GM21786 (cell line): ENCODE measurements around the gene SGPL1.

Source experiments
- ATAC-seq: cut with Tn5 transposase; IDR thresholded peaks from one replicate; pipeline ENCODE4 v1.9.1; 2021; ENCODE audit not compliant: unreplicated experiment

SGPL1 gene

GRCh38 chr10:70903262-70903921, 87.6 kb downstream of the SGPL1 start:
- ATAC-seq: no peak

GRCh38 chr10:70905071-70906021, 89.6 kb downstream of the SGPL1 start:
- no peak for ATAC-seq

DNA sequence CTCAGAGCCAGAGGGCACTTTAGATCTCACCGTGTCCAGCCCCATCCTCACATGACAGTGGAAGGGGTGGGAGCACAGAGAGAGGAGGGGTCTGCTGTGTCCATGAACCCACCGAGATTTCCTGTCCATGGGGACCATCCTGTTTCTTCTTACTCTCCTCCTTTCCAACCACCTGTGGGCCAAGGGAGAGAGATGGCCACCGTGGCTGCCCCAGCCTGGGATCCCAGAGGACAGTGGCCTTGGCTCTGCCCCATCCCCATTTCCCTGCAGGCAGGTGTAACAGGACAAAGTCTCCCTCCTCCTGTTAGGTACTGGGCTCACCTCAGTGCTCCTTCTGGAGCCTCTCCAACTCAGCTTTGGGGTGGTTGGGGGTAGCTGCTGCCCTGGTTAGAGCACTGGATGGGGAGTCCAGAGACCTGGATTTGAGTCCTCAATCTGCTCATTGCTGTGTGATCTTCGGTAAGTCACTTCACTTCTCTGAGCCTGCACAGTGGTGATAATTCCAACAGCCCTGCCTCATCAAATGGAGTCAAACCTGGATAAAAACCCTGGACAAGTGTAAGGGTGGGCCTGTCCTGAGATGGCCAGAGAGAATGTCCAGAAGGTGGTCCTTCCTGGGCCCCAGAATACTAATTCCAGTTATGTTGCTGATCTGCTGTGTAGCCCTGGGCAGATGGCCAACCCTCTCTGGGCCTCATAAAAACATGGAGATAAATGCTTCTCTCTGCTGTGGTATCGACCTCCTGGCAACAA, 90.5 kb downstream of the SGPL1 start:
- no peak for ATAC-seq

GRCh38 chr10:70906953-70907636, 91.3 kb downstream of the SGPL1 start:
- ATAC-seq: no peak

DNA sequence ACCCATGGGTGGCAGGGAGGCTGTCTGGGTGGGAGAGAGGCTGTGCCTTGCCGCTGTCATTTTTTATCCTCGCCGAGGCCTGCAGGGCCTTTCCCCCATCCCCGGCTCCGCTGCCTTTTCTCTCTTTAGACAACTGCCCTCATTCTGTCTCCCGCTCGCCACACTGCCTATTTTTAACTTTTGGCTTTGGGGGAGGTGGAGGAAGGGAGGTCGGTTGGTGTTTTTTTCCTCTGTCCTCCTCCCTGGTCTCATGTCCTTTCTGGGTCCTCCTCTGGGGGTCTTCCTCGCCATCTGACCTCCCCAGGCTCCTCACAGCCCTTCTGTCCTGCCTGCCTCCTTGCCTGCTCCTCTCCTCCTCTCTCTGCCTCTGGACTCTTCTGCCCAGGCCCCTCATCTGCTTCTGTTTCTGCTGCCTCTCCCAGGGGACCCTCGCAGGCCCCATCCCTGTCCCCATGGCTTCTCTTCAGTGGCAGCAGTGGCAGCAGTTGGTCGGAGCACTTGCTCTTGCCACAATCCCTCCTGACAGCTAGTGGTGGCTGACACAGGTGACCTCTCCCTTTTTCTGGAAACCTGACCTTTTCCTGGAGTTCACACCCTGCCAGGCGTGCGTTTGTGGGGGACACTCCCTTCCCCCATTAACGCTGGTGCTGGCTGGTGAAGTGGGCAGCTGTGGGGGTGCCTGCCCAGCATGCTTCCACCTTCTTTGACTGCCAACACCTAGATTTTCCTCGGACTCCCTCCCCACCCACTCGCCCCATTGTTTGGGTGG, 92.1 kb downstream of the SGPL1 start:
- ATAC-seq: no peak

DNA sequence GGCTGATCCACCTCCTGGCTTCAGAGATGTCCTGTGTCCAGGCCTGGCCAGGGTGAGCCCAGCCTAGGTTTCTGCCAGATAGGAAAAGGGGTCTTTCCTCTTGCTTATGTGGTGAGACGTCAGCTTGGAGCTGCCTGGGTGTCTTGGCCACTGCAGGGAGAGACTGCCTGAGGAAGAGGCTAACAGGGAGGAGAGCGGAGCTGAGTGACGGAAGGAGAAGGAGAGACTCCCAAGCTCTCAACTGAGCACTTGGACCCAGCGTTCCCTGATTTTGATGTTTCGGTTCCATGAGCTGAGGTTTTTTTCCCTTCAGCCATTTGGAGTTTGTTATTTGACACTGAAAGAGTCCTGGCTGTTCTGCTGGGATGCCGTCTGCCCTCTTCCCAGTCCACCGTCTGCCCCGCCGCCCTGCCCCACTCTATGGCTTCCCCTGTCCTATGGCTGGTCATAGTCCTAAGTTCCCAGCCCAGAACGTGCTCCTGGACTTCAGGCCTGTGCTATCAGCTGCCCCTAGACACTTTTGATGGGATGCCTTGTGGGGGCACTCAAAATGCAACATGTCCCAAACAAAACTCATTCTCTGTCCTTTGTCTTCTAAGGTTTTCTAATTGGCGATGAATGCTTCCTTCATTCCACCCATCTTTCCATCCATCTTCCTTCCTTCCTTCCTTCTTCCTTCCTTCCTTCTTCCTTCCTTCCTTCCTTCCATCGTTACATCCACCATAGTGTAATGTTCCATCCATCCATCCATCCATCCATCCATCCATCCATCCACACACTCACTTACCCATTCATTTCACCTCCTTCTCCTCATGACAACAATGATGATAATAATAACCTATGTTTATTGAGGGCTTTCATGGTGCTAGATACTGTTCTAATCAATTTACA, 92.9 kb downstream of the SGPL1 start:
- no peak for ATAC-seq

GRCh38 chr10:70909326-70909935, 93.7 kb downstream of the SGPL1 start:
- ATAC-seq: no peak

- no peak for ATAC-seq
Observed at GRCh38 chr10:70910486-70911341, 95.0 kb downstream of the SGPL1 start.

DNA sequence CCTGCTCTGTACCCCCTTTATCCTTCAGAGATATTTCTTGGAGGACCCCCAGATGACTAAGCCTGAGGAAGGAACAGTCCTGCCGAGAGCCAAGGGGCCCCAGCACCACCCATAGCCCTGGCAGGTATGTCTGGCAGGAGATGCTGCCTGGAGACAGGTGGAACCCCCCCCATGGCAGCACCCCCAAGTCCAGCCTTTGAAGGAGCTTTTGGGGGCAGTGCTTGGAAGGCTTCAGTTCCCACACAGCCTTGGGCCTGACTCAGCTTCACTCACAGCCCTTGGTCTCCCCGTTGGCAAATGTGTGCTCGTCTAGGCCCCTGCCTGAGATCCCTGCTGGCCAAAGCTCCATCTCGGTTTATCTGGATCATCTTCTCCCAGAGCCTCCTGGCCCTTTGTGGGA, 95.6 kb downstream of the SGPL1 start:
- ATAC-seq: no peak

DNA sequence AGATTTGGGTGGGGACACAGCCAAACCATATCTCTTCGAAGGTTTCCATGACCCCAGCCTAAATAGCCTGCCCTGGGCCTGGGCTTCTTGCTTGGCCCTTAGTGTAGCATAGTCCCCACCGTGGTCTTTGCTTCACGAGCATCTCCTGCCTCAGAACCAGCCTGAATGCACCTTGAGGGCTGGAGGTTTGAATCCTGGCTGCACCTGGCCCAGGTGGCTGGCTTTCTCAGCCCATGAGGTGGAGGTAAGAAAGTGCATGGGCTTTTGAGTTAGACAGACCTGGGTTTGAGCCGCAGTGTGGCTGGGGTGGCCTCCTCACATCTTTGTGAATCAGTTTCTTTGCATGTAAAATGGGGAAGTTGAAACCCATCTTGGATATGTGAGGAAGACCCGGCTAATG, 96.8 kb downstream of the SGPL1 start:
- no peak for ATAC-seq

- ATAC-seq: no peak
Observed at GRCh38 chr10:70913191-70913892, 97.6 kb downstream of the SGPL1 start.

GRCh38 chr10:70913893-70914240, 98.1 kb downstream of the SGPL1 start:
- ATAC-seq: no peak

DNA sequence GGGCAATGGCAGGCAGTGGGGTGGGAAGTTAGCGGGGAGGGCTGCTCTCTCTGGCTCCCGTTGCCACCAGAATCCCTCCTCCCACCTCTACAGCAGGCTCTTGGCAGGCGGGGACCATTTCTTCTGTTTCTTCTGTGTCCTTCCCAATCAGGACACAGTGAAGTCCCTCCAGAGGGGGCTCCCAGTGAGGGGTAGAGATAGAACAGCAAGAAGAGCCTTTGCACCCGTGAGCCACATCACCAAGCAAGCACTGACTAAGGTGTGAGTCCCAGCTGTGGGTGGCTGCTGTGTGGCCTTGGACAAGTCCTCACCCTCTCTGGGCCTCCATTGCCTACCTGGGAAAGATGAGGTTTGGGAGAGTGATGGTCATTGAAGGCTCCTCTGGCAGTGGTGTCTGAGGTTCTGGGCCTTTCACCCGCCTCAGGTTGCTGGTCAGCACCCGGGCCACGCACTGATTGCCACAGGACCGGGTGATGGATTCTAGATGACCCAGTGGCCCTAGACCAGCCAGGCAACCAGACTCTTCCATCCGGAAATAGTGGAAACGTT, 98.6 kb downstream of the SGPL1 start:
- ATAC-seq: no peak

- ATAC-seq: no peak
Observed at GRCh38 chr10:70915206-70915605, 99.5 kb downstream of the SGPL1 start.

- ATAC-seq: no peak
Observed at GRCh38 chr10:70915806-70916205, 100.1 kb downstream of the SGPL1 start.

DNA sequence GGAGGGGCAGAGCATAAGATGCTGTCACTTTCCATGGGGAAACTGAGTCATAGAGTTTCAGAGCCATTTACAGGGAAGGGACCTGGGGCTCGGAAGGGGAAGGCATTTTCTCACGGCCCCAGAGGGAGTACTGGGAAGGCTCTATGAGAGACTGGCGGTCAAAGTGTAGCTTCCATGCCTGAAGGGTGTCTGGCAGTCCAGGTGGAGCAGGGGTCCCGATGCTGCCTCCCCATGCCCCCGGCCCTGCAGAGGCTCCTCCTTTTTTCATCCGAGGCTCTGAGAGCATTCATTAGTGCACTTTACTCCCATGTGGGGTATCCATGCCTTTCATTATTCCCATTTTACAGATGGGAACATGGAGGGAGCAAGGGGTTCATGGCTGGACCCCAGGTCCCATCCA, 100.5 kb downstream of the SGPL1 start:
- no peak for ATAC-seq

DNA sequence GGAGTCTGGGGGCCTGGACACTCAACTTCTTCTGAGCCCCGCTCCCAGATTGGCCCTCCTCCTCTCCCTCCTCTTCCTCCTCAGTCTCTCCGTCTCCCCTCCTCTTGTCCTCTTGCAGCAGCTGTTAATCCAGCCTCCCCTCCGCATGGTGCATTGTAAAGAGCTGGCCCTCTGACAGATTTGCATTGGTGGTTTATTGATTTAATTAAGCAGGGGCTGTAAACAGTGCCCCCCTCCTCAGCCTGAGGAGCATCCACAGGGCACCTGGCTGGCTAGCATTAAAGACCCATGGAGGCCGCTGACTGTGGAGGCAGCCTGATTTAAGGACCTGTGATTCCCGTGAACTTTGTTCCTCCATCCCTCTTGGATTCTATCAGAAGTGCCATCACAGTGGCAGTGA, 101.5 kb downstream of the SGPL1 start:
- ATAC-seq: no peak
